Small intestine (tissue), 7 donors: ENCODE results near the gene NIPAL4. TPM values are rescaled to one million over a fixed set of nuclear protein-coding genes. Genes with fewer than 3 reads are reported as not detected.

Experiments
- DNase-seq, 2 donors: peaks; one replicate each; pipeline versions ENCODE4 v3.0.0 to v3.0.0-alpha.2; 2013
- FAIRE-seq: peaks from 2 replicates; lab custom pipeline; 2012; peaks lifted over from hg19 to GRCh38; lab: Jason Lieb, UNC
- H3K27ac ChIP-seq, 3 donors: one replicate each; pipeline ENCODE4 v1.5.1; 2013; ENCODE audit warnings: low read length in 2 of 3, mild to moderate bottlenecking in 2 of 3, control low read depth in 1 of 3, inconsistent platforms in 1 of 3, low read depth in 1 of 3, moderate library complexity in 1 of 3
- H3K27me3 ChIP-seq, 3 donors: one replicate each; pipeline ENCODE4 v1.6.1; 2013; ENCODE audit warnings: low read length in 3 of 3, inconsistent platforms in 1 of 3; ENCODE audit not compliant: control insufficient read depth in 3 of 3, insufficient read depth in 3 of 3
- H3K36me3 ChIP-seq, 3 donors: one replicate each; pipeline ENCODE4 v1.6.1; 2013; ENCODE audit warnings: low read length in 3 of 3, inconsistent platforms in 1 of 3, low read depth in 1 of 3, mild to moderate bottlenecking in 1 of 3, moderate library complexity in 1 of 3; ENCODE audit not compliant: control insufficient read depth in 3 of 3, insufficient read depth in 2 of 3
- H3K4me1 ChIP-seq, 3 donors: one replicate each; pipeline ENCODE4 v1.6.1; 2013; ENCODE audit warnings: low read length in 2 of 3, inconsistent platforms in 1 of 3, low read depth in 1 of 3, mild to moderate bottlenecking in 1 of 3, moderate library complexity in 1 of 3; ENCODE audit not compliant: control insufficient read depth in 3 of 3, insufficient read depth in 2 of 3
- H3K4me3 ChIP-seq, 3 donors: one replicate each; pipeline ENCODE4 v1.5.1; 2013; ENCODE audit warnings: low read length in 3 of 3, control low read depth in 1 of 3, inconsistent platforms in 1 of 3, low read depth in 1 of 3, mild to moderate bottlenecking in 1 of 3, moderate library complexity in 1 of 3
- H3K9me3 ChIP-seq, 2 donors: one replicate each; pipeline ENCODE4 v1.6.1; 2013; ENCODE audit warnings: low read depth in 1 of 2, low read length in 1 of 2; ENCODE audit not compliant: control insufficient read depth in 2 of 2, insufficient read depth in 1 of 2
- WGBS, 3 donors: extraction: QIAGEN DNeasy Blood & Tissue Kit; methylation state at CpG; one replicate each; pipeline ENCODE4 v1.1.7; 2013; 5-methylcytosine and 5-hydroxymethylcytosine counted together
- polyA plus RNA-seq, 4 donors: library from polyadenylated mRNA; stranded (reverse) in 3 of 4; unstranded in 1 of 4; fragments of 200-250 nt in 3 of 4; fragments of 120-200 nt in 1 of 4; gene quantifications; one replicate each; pipeline versions ENCODE4 v1.2.1 to v1.2.3, GENCODE V29; 2013
- donor health status: healthy with polysubstance abuse.
- donor health status: control.
- donor health status: control.
- donor health status: Bipolar disorder and iron deficiency.
- donor health status: healthy.

The NIPAL4 gene
- polyA plus RNA-seq, 4 donors: 0.10 to 0.21 TPM; not detected in 2

DNA sequence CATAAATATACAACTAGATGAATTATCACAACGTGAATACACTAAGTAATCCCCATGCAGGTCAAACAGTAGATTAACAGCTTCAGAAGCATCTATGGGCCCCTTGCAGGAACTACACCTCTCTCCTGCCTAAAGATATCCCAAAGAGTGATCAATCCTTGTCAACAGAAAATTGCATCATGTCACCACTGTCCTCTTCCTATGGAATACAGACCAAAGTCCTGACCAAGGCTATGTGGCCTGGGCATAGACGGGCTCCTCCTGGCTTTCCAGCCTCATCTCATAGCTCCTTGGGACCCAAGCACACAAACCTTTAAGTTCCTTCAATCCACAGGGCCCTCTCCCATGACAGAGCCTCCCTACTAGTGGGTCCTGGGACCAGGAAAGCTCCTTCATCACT is 25.3 kb downstream of the NIPAL4 start:
- 91 to 93% (median 92%) methylated on average over 2 of the region's 2 CpGs for WGBS, 3 donors
- H3K4me1 ChIP-seq: peaks cover 0 to 14% (median 0%) of the 10 kb centered on the region in 3 donors
- H3K9me3 ChIP-seq: no peaks in the 10 kb centered on the region
- peak overlapping the region in 1 of 3 donors; percentile 57 for H3K27ac ChIP-seq
- H3K27me3 ChIP-seq: no peaks in the 10 kb centered on the region
- H3K36me3 ChIP-seq: peaks cover 0 to 41% (median 0%) of the 10 kb centered on the region in 3 donors
- H3K4me3 ChIP-seq: no peak overlapping the region
- FAIRE-seq (no peak), DNase-seq (no peak)

- no peak for FAIRE-seq
- H3K36me3 ChIP-seq: peaks cover 0 to 37% (median 0%) of the 10 kb centered on the region in 3 donors
- no peak overlapping the region for H3K4me3 ChIP-seq
- H3K27ac ChIP-seq: peak overlapping the region in 1 of 3 donors; percentile 57
- no peaks in the 10 kb centered on the region for H3K27me3 ChIP-seq
- WGBS, 3 donors: 77 to 91% (median 85%) methylated on average over 3 of the region's 3 CpGs
- H3K4me1 ChIP-seq: peaks cover 0 to 14% (median 0%) of the 10 kb centered on the region in 3 donors
- DNase-seq: no peak
- H3K9me3 ChIP-seq: no peaks in the 10 kb centered on the region
These were observed 25.8 kb downstream of the NIPAL4 start for GRCh38 chr5:157485811-157486210.

DNA sequence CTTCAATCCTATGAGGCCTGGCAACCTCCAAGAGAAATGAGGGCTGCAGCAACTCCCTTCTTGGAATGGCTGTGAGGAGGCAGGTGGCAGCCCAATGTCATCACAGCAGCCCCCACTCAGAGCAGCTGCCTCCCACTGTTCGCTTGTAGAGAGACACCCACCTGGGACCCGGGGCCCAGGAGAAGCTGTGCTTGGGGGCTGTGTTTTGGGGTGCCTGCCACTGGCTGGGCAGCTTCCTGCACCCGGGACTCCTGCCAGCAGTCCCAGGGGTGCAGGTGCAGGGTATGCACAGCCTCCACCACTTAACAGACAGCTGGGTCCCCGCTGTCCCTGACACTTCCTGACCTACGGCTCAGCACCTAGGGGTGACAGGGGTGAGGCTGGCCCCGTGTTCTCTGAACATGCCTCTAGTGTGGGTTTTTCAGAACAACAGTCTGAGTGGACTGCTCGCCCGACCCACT is 26.2 kb downstream of the NIPAL4 start:
- no peak for DNase-seq
- WGBS, 3 donors: 30 to 62% (median 41%) methylated on average over 7 to 8 of the region's 8 CpGs
- Histone ChIP-seq H3K9me3 (no peaks in the 10 kb centered on the region), H3K36me3 (peaks cover 0 to 33% (median 0%) of the 10 kb centered on the region in 3 donors), H3K27me3 (no peaks in the 10 kb centered on the region), H3K4me1 (peaks cover 0 to 14% (median 0%) of the 10 kb centered on the region in 3 donors), H3K27ac (peak overlapping the region in 1 of 3 donors; percentile 57), H3K4me3 (no peak overlapping the region)
- no peak for FAIRE-seq

- peak in 1 of 2 donors; percentile 50 for DNase-seq
These were observed 26.8 kb downstream of the NIPAL4 start for GRCh38 chr5:157486861-157487260.

GRCh38 chr5:157487358-157487757 is 27.3 kb downstream of the NIPAL4 start:
- H3K4me1 ChIP-seq: peaks cover 0 to 14% (median 0%) of the 10 kb centered on the region in 3 donors
- peaks cover 0 to 33% (median 0%) of the 10 kb centered on the region in 3 donors for H3K36me3 ChIP-seq
- WGBS, 3 donors: 62 to 72% (median 63%) methylated on average over 3 of the region's 3 CpGs
- H3K27me3 ChIP-seq: no peaks in the 10 kb centered on the region
- peak overlapping the region in 1 of 3 donors; percentile 57 for H3K27ac ChIP-seq
- H3K4me3 ChIP-seq: no peak overlapping the region
- DNase-seq (no peak), FAIRE-seq (no peak)
- H3K9me3 ChIP-seq: no peaks in the 10 kb centered on the region

More at GRCh38 chr5:157486861-157487260, 26.8 kb downstream of the NIPAL4 start:
- Histone ChIP-seq H3K4me1 (peaks cover 0 to 14% (median 0%) of the 10 kb centered on the region in 3 donors), H3K9me3 (no peaks in the 10 kb centered on the region), H3K27me3 (no peaks in the 10 kb centered on the region), H3K27ac (peak overlapping the region in 1 of 3 donors; percentile 57), H3K4me3 (no peak overlapping the region), H3K36me3 (peaks cover 0 to 33% (median 0%) of the 10 kb centered on the region in 3 donors)
- WGBS, 3 donors: 21 to 46% (median 26%) methylated on average over 3 of the region's 3 CpGs
- FAIRE-seq: no peak

GRCh38 chr5:157491471-157491995 is 31.5 kb downstream of the NIPAL4 start:
- no peak for DNase-seq
- no peak overlapping the region for H3K27ac ChIP-seq
- peaks cover 0 to 10% (median 0%) of the 10 kb centered on the region in 3 donors for H3K4me1 ChIP-seq
- no peaks in the 10 kb centered on the region for H3K9me3 ChIP-seq
- WGBS, 3 donors: 81 to 89% (median 82%) methylated on average over 11 of the region's 11 CpGs
- no peaks in the 10 kb centered on the region for H3K27me3 ChIP-seq
- no peak for FAIRE-seq
- peaks cover 0 to 33% (median 2%) of the 10 kb centered on the region in 3 donors for H3K36me3 ChIP-seq
- no peak overlapping the region for H3K4me3 ChIP-seq

DNA sequence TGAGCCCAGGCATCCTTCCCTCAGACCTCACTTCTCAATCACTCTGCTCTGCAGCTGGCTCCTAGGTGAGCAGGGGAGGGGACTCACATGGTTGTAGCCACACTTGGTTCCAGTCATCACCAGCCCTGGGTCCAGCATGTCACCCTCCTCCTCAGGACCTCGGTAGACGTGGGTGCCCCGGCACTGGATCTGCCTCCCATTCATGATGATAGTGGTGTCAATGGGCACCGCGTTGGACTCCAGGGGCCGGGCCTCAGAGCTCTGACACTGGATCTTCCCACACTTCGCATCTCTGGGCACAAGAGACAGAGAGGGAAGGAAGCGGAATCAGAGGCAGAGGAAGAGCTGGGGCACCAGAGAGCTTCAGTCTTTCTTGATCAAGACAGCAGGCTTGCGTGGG is 32.9 kb downstream of the NIPAL4 start:
- FAIRE-seq: no peak
- H3K4me3 ChIP-seq: no peak overlapping the region
- H3K27ac ChIP-seq: no peak overlapping the region
- no peaks in the 10 kb centered on the region for H3K9me3 ChIP-seq
- no peaks in the 10 kb centered on the region for H3K4me1 ChIP-seq
- peaks cover 0 to 31% (median 5%) of the 10 kb centered on the region in 3 donors for H3K36me3 ChIP-seq
- H3K27me3 ChIP-seq: no peaks in the 10 kb centered on the region
- WGBS, 3 donors: 93 to 94% (median 93%) methylated on average over 9 of the region's 9 CpGs
- DNase-seq: no peak

DNA sequence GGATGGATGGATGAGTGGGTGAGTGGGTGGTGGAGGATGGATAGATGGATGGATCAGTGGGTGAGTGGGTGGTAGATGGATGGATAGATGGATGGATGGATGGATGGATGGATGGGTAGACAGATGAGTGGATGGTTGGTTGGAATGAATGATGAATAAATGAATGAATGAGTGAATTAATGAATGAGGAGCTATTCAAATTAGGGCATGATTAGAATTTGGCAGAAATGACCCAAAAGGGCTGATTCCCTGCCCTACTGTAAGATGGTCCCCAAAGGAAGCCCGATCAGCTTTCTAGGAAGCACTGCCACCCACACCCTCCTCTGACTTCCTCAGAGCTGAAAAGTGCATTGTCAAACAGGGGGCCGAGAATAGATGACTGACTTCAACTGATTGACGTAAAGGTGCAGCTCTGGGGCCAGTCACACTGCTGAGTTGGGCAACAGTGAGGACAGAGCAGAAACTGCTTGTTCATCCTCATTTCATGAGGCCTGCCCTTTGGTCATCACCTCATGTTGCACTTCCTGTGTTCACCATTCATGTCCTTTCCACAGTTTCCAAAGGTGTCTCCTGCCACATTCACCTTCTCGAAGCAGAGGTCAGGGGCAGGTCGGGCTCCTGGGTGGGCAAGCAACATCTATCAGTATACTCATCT is 34.3 kb downstream of the NIPAL4 start:
- no peak overlapping the region for H3K27ac ChIP-seq
- H3K4me1 ChIP-seq: no peaks in the 10 kb centered on the region
- H3K36me3 ChIP-seq: peaks cover 0 to 24% (median 5%) of the 10 kb centered on the region in 3 donors
- WGBS, 3 donors: 76 to 83% (median 79%) methylated on average over 5 of the region's 5 CpGs
- no peak overlapping the region for H3K4me3 ChIP-seq
- no peaks in the 10 kb centered on the region for H3K27me3 ChIP-seq
- DNase-seq (no peak), FAIRE-seq (no peak)
- no peaks in the 10 kb centered on the region for H3K9me3 ChIP-seq
